Activated T-cell treated with anti-CD3 and anti-CD28 coated beads, Interleukin-2, amount 50 U/mL, for 24 hours (primary cell): Measurements from ENCODE around the gene NOTCH3.

Source experiments
- DNase-seq: peaks from one replicate; pipeline ENCODE4 v3.0.0-alpha.2; 2020
- H3K27ac Mint-ChIP-seq: 2 replicates; pipeline ENCODE4 v1.8.0; 2020; ENCODE audit warnings: mild to moderate bottlenecking, mixed read lengths
- H3K27me3 Mint-ChIP-seq: 2 replicates; pipeline ENCODE4 v1.8.0; 2020; ENCODE audit warnings: mixed read lengths
- H3K36me3 Mint-ChIP-seq: 2 replicates; pipeline ENCODE4 v1.8.0; 2020; ENCODE audit warnings: low read depth, mixed read lengths
- H3K4me1 Mint-ChIP-seq: 2 replicates; pipeline ENCODE4 v1.8.0; 2020; ENCODE audit warnings: low read depth, mixed read lengths
- H3K4me3 Mint-ChIP-seq: 2 replicates; pipeline ENCODE4 v1.8.0; 2020; ENCODE audit warnings: mild to moderate bottlenecking, moderate library complexity, mixed read lengths
- H3K9me3 Mint-ChIP-seq: 2 replicates; pipeline ENCODE4 v1.8.0; 2020; ENCODE audit warnings: mixed read lengths

NOTCH3 gene

GRCh38 chr19:15137777-15138176 is 63.0 kb downstream of the NOTCH3 start:
- no peaks in the 10 kb centered on the region for H3K27me3 Mint-ChIP-seq
- DNase-seq, result no peak
- no peak overlapping the region for H3K4me3 Mint-ChIP-seq
- H3K36me3 Mint-ChIP-seq, result no peaks in the 10 kb centered on the region
- H3K9me3 Mint-ChIP-seq, result peaks cover 6% of the 10 kb centered on the region
- H3K4me1 Mint-ChIP-seq, result peaks cover 5% of the 10 kb centered on the region
- no peak overlapping the region for H3K27ac Mint-ChIP-seq

GRCh38 chr19:15136234-15136954 is 64.4 kb downstream of the NOTCH3 start:
- no peak for DNase-seq
- Mint-ChIP-seq H3K4me3 (no peak overlapping the region), H3K9me3 (peaks cover 6% of the 10 kb centered on the region), H3K27me3 (no peaks in the 10 kb centered on the region), H3K36me3 (no peaks in the 10 kb centered on the region), H3K4me1 (peaks cover 5% of the 10 kb centered on the region), H3K27ac (no peak overlapping the region)

GRCh38 chr19:15129856-15130585 is 70.8 kb downstream of the NOTCH3 start:
- H3K4me1 Mint-ChIP-seq, result peaks cover 29% of the 10 kb centered on the region
- H3K27me3 Mint-ChIP-seq, result no peaks in the 10 kb centered on the region
- peak; percentile 54 for DNase-seq
- peak overlapping the region; percentile 90 for H3K27ac Mint-ChIP-seq
- H3K9me3 Mint-ChIP-seq, result no peaks in the 10 kb centered on the region
- peak overlapping the region; percentile 40 for H3K4me3 Mint-ChIP-seq
- H3K36me3 Mint-ChIP-seq, result peaks cover 6% of the 10 kb centered on the region

- no peaks in the 10 kb centered on the region for H3K9me3 Mint-ChIP-seq
- H3K4me3 Mint-ChIP-seq, result no peak overlapping the region
- no peaks in the 10 kb centered on the region for H3K27me3 Mint-ChIP-seq
- no peak for DNase-seq
- peaks cover 15% of the 10 kb centered on the region for H3K36me3 Mint-ChIP-seq
- no peak overlapping the region for H3K27ac Mint-ChIP-seq
- peaks cover 41% of the 10 kb centered on the region for H3K4me1 Mint-ChIP-seq
Measured at GRCh38 chr19:15128162-15128770, 72.5 kb downstream of the NOTCH3 start.

- H3K27ac Mint-ChIP-seq, result peak overlapping the region; percentile 59
- H3K4me3 Mint-ChIP-seq, result no peak overlapping the region
- no peaks in the 10 kb centered on the region for H3K27me3 Mint-ChIP-seq
- H3K4me1 Mint-ChIP-seq, result peaks cover 41% of the 10 kb centered on the region
- H3K9me3 Mint-ChIP-seq, result no peaks in the 10 kb centered on the region
- DNase-seq, result no peak
- peaks cover 32% of the 10 kb centered on the region for H3K36me3 Mint-ChIP-seq
Measured at GRCh38 chr19:15126131-15126910, 74.5 kb downstream of the NOTCH3 start.

- H3K36me3 Mint-ChIP-seq, result peaks cover 40% of the 10 kb centered on the region
- peak overlapping the region; percentile 99 for H3K27ac Mint-ChIP-seq
- peak overlapping the region; percentile 92 for H3K4me3 Mint-ChIP-seq
- H3K4me1 Mint-ChIP-seq, result peaks cover 40% of the 10 kb centered on the region
- no peaks in the 10 kb centered on the region for H3K27me3 Mint-ChIP-seq
- peak; percentile 97 for DNase-seq
- no peaks in the 10 kb centered on the region for H3K9me3 Mint-ChIP-seq
Measured at GRCh38 chr19:15125232-15126067, 75.3 kb downstream of the NOTCH3 start.

- H3K4me1 Mint-ChIP-seq, result peaks cover 32% of the 10 kb centered on the region
Measured at GRCh38 chr19:15124572-15125231, 76.1 kb downstream of the NOTCH3 start.

GRCh38 chr19:15123900-15124299 is 76.9 kb downstream of the NOTCH3 start:
- Mint-ChIP-seq H3K27ac (peak overlapping the region; percentile 99), H3K36me3 (peaks cover 56% of the 10 kb centered on the region), H3K9me3 (no peaks in the 10 kb centered on the region), H3K4me1 (peaks cover 25% of the 10 kb centered on the region), H3K4me3 (peak overlapping the region; percentile 92), H3K27me3 (no peaks in the 10 kb centered on the region)
- DNase-seq, result peak; percentile 24

More at GRCh38 chr19:15124572-15125231, 76.1 kb downstream of the NOTCH3 start:
- DNase-seq, result no peak
- H3K27me3 Mint-ChIP-seq, result no peaks in the 10 kb centered on the region
- H3K9me3 Mint-ChIP-seq, result no peaks in the 10 kb centered on the region
- peaks cover 48% of the 10 kb centered on the region for H3K36me3 Mint-ChIP-seq
- peak overlapping the region; percentile 99 for H3K27ac Mint-ChIP-seq
- peak overlapping the region; percentile 92 for H3K4me3 Mint-ChIP-seq

GRCh38 chr19:15123031-15123890 is 77.5 kb downstream of the NOTCH3 start:
- H3K27me3 Mint-ChIP-seq, result no peaks in the 10 kb centered on the region
- no peak for DNase-seq
- H3K4me3 Mint-ChIP-seq, result peak overlapping the region; percentile 92
- H3K27ac Mint-ChIP-seq, result peak overlapping the region; percentile 99
- peaks cover 62% of the 10 kb centered on the region for H3K36me3 Mint-ChIP-seq
- no peaks in the 10 kb centered on the region for H3K9me3 Mint-ChIP-seq
- peaks cover 22% of the 10 kb centered on the region for H3K4me1 Mint-ChIP-seq

- Mint-ChIP-seq H3K27me3 (no peaks in the 10 kb centered on the region), H3K36me3 (peaks cover 70% of the 10 kb centered on the region), H3K4me3 (no peak overlapping the region), H3K4me1 (peaks cover 20% of the 10 kb centered on the region), H3K9me3 (no peaks in the 10 kb centered on the region), H3K27ac (no peak overlapping the region)
- DNase-seq, result peak; percentile 12
Measured at GRCh38 chr19:15122331-15123030, 78.3 kb downstream of the NOTCH3 start.

GRCh38 chr19:15120135-15121026 is 80.4 kb downstream of the NOTCH3 start:
- Mint-ChIP-seq H3K36me3 (peaks cover 89% of the 10 kb centered on the region), H3K9me3 (no peaks in the 10 kb centered on the region), H3K27ac (no peak overlapping the region), H3K4me1 (peaks cover 12% of the 10 kb centered on the region), H3K27me3 (no peaks in the 10 kb centered on the region), H3K4me3 (no peak overlapping the region)
- no peak for DNase-seq
